GM12892 (cell line): ENCODE results near the gene CEP72.

ENCODE experiments used
- DNase-seq: peaks from one replicate; pipeline ENCODE4 v3.0.0; 2011; ENCODE audit not compliant: insufficient read length
- FAIRE-seq: peaks from 2 replicates; lab custom pipeline; 2011; peaks lifted over from hg19 to GRCh38; lab: Jason Lieb, UNC
- POLR2A ChIP-seq: IDR thresholded peaks from 2 replicates; pipeline ENCODE4 v1.6.1; 2011; ENCODE audit warnings: low read depth, low read length, control low read depth
- POLR2AphosphoS5 ChIP-seq: IDR thresholded peaks from 2 replicates; pipeline ENCODE4 v1.6.1; 2011; ENCODE audit warnings: low read depth, low read length, control low read depth
- TAF1 ChIP-seq: IDR thresholded peaks from 2 replicates; pipeline ENCODE4 v1.6.1; 2011; ENCODE audit warnings: low read depth, mild to moderate bottlenecking, control low read depth, low read length, borderline replicate concordance

The CEP72 gene

GRCh38 chr5:668283-668995, 56.3 kb downstream of the CEP72 start:
- DNase-seq (no peak), FAIRE-seq (no peak)
- TF ChIP-seq POLR2A (no peak), POLR2AphosphoS5 (no peak), TAF1 (no peak)

GRCh38 chr5:669111-669841, 57.1 kb downstream of the CEP72 start:
- no peak for DNase-seq
- TF ChIP-seq POLR2AphosphoS5 (no peak), TAF1 (no peak), POLR2A (no peak)
- FAIRE-seq = no peak

GRCh38 chr5:669842-670395, 57.8 kb downstream of the CEP72 start:
- FAIRE-seq = no peak
- TF ChIP-seq TAF1 (no peak), POLR2AphosphoS5 (no peak), POLR2A (no peak)
- no peak for DNase-seq

GRCh38 chr5:670396-671270, 58.5 kb downstream of the CEP72 start:
- DNase-seq = no peak
- no peak for TF ChIP-seq POLR2AphosphoS5
- no peak for FAIRE-seq

- DNase-seq (peak; percentile 72), FAIRE-seq (no peak)
- TF ChIP-seq POLR2AphosphoS5 (no peak), TAF1 (no peak)
Observed at GRCh38 chr5:671459-672328, 59.6 kb downstream of the CEP72 start.

- no peak for FAIRE-seq
- DNase-seq = no peak
- TF ChIP-seq POLR2AphosphoS5 = no peak
- no peak for TF ChIP-seq POLR2A
- TF ChIP-seq TAF1 = no peak
Observed at GRCh38 chr5:672329-673160, 60.4 kb downstream of the CEP72 start.

- FAIRE-seq (no peak), DNase-seq (no peak)
- TF ChIP-seq TAF1 = no peak
- TF ChIP-seq POLR2A = no peak
- no peak for TF ChIP-seq POLR2AphosphoS5
Observed at GRCh38 chr5:673161-673830, 61.2 kb downstream of the CEP72 start.

GRCh38 chr5:673831-674629, 61.9 kb downstream of the CEP72 start:
- TF ChIP-seq TAF1 (no peak), POLR2A (no peak), POLR2AphosphoS5 (no peak)
- FAIRE-seq = no peak
- DNase-seq = no peak

GRCh38 chr5:674630-675011, 62.5 kb downstream of the CEP72 start:
- no peak for DNase-seq
- no peak for TF ChIP-seq POLR2A
- no peak for TF ChIP-seq TAF1
- no peak for TF ChIP-seq POLR2AphosphoS5
- FAIRE-seq = no peak
